HepG2 (cell line): ENCODE measurements around the gene DNPH1. TPM values are rescaled to one million over a fixed set of nuclear protein-coding genes. Genes with fewer than 3 reads are reported as not detected.

Experiments used
- ATAC-seq: fragments of 200-7000 bp; cut with Tn5 transposase; 3 replicates; pipeline ENCODE4 v1.9.1; 2020; ENCODE audit warnings: mild to moderate bottlenecking, moderate library complexity
- BruUV-seq: library from RNA; stranded (reverse); fragments of 400-500 nt; replicated peaks from 2 replicates; lab custom pipeline; 2021; lab: Mats Ljungman, UMichigan
- CTCF ChIA-PET: fragments of 300-600 bp; formaldehyde crosslinking; extraction: SDS; loops from one replicate; lab custom pipeline; 2021; ENCODE audit warnings: low total read pairs, inconsistent platforms, low intra/inter-chr PET ratio; lab: Yijun Ruan, JAX
- POLR2A ChIA-PET: fragments of 350-600 bp; sonication (Branson Sonifier 250); formaldehyde crosslinking; loops from one replicate; lab custom pipeline; 2020; ENCODE audit warnings: antibody characterized with exemption, inconsistent platforms; lab: Yijun Ruan, JAX
- DNase-seq: peaks from one replicate; pipeline ENCODE4 v3.0.0-alpha.2; 2015; ENCODE audit warnings: low spot score
- FAIRE-seq: peaks from 3 replicates; lab custom pipeline; 2011; peaks lifted over from hg19 to GRCh38; lab: Jason Lieb, UNC
- H2AFZ ChIP-seq: one replicate; pipeline ENCODE4 v1.6.1; 2011; ENCODE audit warnings: low read length, inconsistent platforms
- H3K27ac ChIP-seq: fragments of 300-600 bp; 3 replicates; pipeline ENCODE4 v1.8.0; 2011; ENCODE audit warnings: mixed run types, mild to moderate bottlenecking, mixed read lengths, low read length, inconsistent platforms; ENCODE audit not compliant: insufficient read depth; ENCODE audit errors: extremely low read length
- H3K27me3 ChIP-seq, 2 experiments: fragments of 200-600 bp in 1 of 2; 2 replicates in 1 of 2; 3 replicates in 1 of 2; pipeline versions ENCODE4 v1.6.0 to v1.8.0; 2011; ENCODE audit warnings: low read length in 2 of 2, mild to moderate bottlenecking in 2 of 2, moderate library complexity in 2 of 2, inconsistent platforms in 1 of 2; ENCODE audit not compliant: insufficient read depth in 2 of 2, control insufficient read depth in 1 of 2
- H3K36me3 ChIP-seq, 2 experiments: fragments of 200-600 bp in 1 of 2; replicated peaks in 1 of 2; 2 replicates in 1 of 2; 3 replicates in 1 of 2; pipeline versions ENCODE4 v1.5.1 to v1.8.0; 2011; ENCODE audit warnings: low read length in 2 of 2, inconsistent platforms in 1 of 2; ENCODE audit not compliant: insufficient read depth in 2 of 2, control insufficient read depth in 1 of 2
- H3K4me1 ChIP-seq: 2 replicates; pipeline ENCODE4 v1.5.1; 2012; ENCODE audit warnings: low read length, inconsistent platforms; ENCODE audit not compliant: insufficient read depth
- H3K4me2 ChIP-seq: 2 replicates; pipeline ENCODE4 v1.6.0; 2011; ENCODE audit warnings: low read depth, low read length, inconsistent platforms
- H3K4me3 ChIP-seq, 3 experiments: fragments of 200-600 bp in 1 of 3; sonication (generic), shearing (Covaris generic) in 1 of 3; replicated peaks in 1 of 3; 2 replicates each; pipeline ENCODE4 v1.5.1; 2011 to 2016; ENCODE audit warnings: low read length in 3 of 3, inconsistent platforms in 2 of 3, low read depth in 2 of 3, mild to moderate bottlenecking in 2 of 3, control low read depth in 1 of 3, mixed read lengths in 1 of 3; ENCODE audit not compliant: insufficient read depth in 1 of 3
- H3K79me2 ChIP-seq: one replicate; pipeline ENCODE4 v1.6.1; 2011; ENCODE audit warnings: low read length, inconsistent platforms; ENCODE audit not compliant: insufficient read depth
- H3K9ac ChIP-seq: 2 replicates; pipeline ENCODE4 v1.6.0; 2011; ENCODE audit warnings: mild to moderate bottlenecking, low read depth, low read length, inconsistent platforms; ENCODE audit not compliant: insufficient read depth
- H3K9me3 ChIP-seq: 2 replicates; pipeline ENCODE4 v1.5.1; 2012; ENCODE audit warnings: mild to moderate bottlenecking, low read length
- H4K20me1 ChIP-seq: 2 replicates; pipeline ENCODE4 v1.6.0; 2011; ENCODE audit warnings: inconsistent platforms, mild to moderate bottlenecking, low read length, moderate library complexity; ENCODE audit not compliant: insufficient read depth
- CENPT ChIP-seq: sonication (generic); formaldehyde crosslinking; IDR thresholded peaks from 2 replicates; pipeline ENCODE4 v1.8.0; 2022; ENCODE audit warnings: low read depth, mild to moderate bottlenecking, moderate library complexity, missing genetic modification reagents
- HMGXB3 ChIP-seq: sonication (generic); formaldehyde crosslinking; IDR thresholded peaks from 2 replicates; pipeline ENCODE4 v1.4.0; 2020; ENCODE audit warnings: missing genetic modification reagents, borderline replicate concordance
- HOMEZ ChIP-seq: IDR thresholded peaks from 2 replicates; pipeline ENCODE4 v1.6.1; 2016; ENCODE audit warnings: low read depth
- JUNB ChIP-seq: sonication (generic); formaldehyde crosslinking; IDR thresholded peaks from 2 replicates; pipeline ENCODE4 v1.8.0; 2022; ENCODE audit warnings: missing genetic modification reagents, mild to moderate bottlenecking, borderline replicate concordance
- MXI1 ChIP-seq: IDR thresholded peaks from 3 replicates; pipeline ENCODE4 v1.6.1; 2012; ENCODE audit warnings: low read depth, low read length, inconsistent platforms, borderline replicate concordance
- RCOR2 ChIP-seq: IDR thresholded peaks from 2 replicates; pipeline ENCODE4 v1.6.1; 2016; ENCODE audit warnings: missing biosample characterization, missing genetic modification reagents
- SOX13 ChIP-seq, 3 experiments: fragments of 450-650 bp in 1 of 3; sonication (generic) in 1 of 3; formaldehyde crosslinking in 1 of 3; IDR thresholded peaks in 2 of 3; conservative IDR thresholded peaks in 1 of 3; 2 replicates each; pipeline versions ENCODE4 v1.5.0 to v1.6.1; 2016 to 2020; ENCODE audit warnings: antibody characterized with exemption in 1 of 3, mild to moderate bottlenecking in 1 of 3, missing compliant biosample characterization in 1 of 3, missing genetic modification reagents in 1 of 3, moderate library complexity in 1 of 3
- TOPORS ChIP-seq: sonication (generic); formaldehyde crosslinking; IDR thresholded peaks from 2 replicates; pipeline ENCODE4 v1.8.0; 2023; ENCODE audit warnings: mild to moderate bottlenecking, missing genetic modification reagents
- ZBTB20 ChIP-seq: sonication (generic); formaldehyde crosslinking; IDR thresholded peaks from 2 replicates; pipeline ENCODE4 v1.8.1; 2023; ENCODE audit warnings: missing genetic modification reagents, low read depth, mild to moderate bottlenecking, borderline replicate concordance
- ZNF143 ChIP-seq: sonication (generic); formaldehyde crosslinking; IDR thresholded peaks from 2 replicates; pipeline ENCODE4 v1.4.0; 2020; ENCODE audit warnings: missing genetic modification reagents
- ZNF367 ChIP-seq: sonication (generic); formaldehyde crosslinking; IDR thresholded peaks from 2 replicates; pipeline ENCODE4 v1.4.0; 2020; ENCODE audit warnings: missing genetic modification reagents, borderline replicate concordance
- ZNF446 ChIP-seq: sonication (generic); formaldehyde crosslinking; IDR thresholded peaks from 2 replicates; pipeline ENCODE4 v1.5.0; 2020; ENCODE audit warnings: mild to moderate bottlenecking, missing genetic modification reagents
- ZNF543 ChIP-seq: sonication (generic); formaldehyde crosslinking; IDR thresholded peaks from 2 replicates; pipeline ENCODE4 v1.4.0; 2020; ENCODE audit warnings: mild to moderate bottlenecking, missing genetic modification reagents
- ZNF781 ChIP-seq: sonication (generic); formaldehyde crosslinking; IDR thresholded peaks from 2 replicates; pipeline ENCODE4 v1.5.1; 2020; ENCODE audit warnings: borderline replicate concordance, mild to moderate bottlenecking, missing genetic modification reagents; ENCODE audit errors: not compliant biosample characterization
- WGBS: methylation state at CpG from one replicate; pipeline ENCODE4 v1.1.6; 2017; ENCODE audit warnings: low lambda C conversion rate; 5-methylcytosine and 5-hydroxymethylcytosine counted together
- in situ Hi-C: cut with HindIII; loops from 2 replicates; pipeline ENCODE4 v1.10.0; 2017; ENCODE audit warnings: low pct_unique_long_range_greater_than_20kb; ENCODE audit not compliant: extremely low pct_ligation_motif_present
- intact Hi-C: fragments of 100-400 bp; cut with micrococcal nuclease; formaldehyde crosslinking; loops from one replicate; pipeline ENCODE4 v1.10.0; 2022; ENCODE audit not compliant: unreplicated experiment
- polyA plus RNA-seq, 8 experiments: library from polyadenylated mRNA; depleted of rRNA in 3 of 8; stranded (reverse) in 7 of 8; unstranded in 1 of 8; fragments of >200 nt; fragmentation: Illumina TruSeq in 4 of 8; extraction: Trizol in 4 of 8; gene quantifications; 2 replicates each; pipeline versions ENCODE4 v1.2.1 to v1.2.3, GENCODE V29; 2011 to 2016; ENCODE audit warnings: low read depth in 4 of 8, missing spikeins in 1 of 8, mixed read lengths in 1 of 8; ENCODE audit not compliant: insufficient read depth in 1 of 8
- total RNA-seq, 5 experiments: library from RNA; depleted of rRNA; stranded (reverse); fragments of >200 nt; fragmentation: Illumina TruSeq; extraction: Trizol; gene quantifications; 2 replicates each; pipeline ENCODE4 v1.2.3, GENCODE V29; 2016; ENCODE audit warnings: low read depth in 1 of 5
- TF ChIP-seq, protein P1 (sequence below): IDR thresholded peaks from 2 replicates; pipeline ENCODE4 v1.6.1; 2012; ENCODE audit warnings: low read depth, low read length, improper control_type of control experiment
- TF ChIP-seq, protein P2 (sequence below): IDR thresholded peaks from 2 replicates; pipeline ENCODE4 v1.6.1; 2018; ENCODE audit warnings: missing genetic modification reagents

DNPH1 gene
- total and polyA plus RNA-seq, 2 of the 13 experiments (the other 11 are each of a cell fraction or from before 2014, with no cell fraction given), result 56.5 to 75.1 TPM

GRCh38 chr6:43187821-43188220 lies 41.5 kb downstream of the DNPH1 start:
- Histone ChIP-seq H3K4me2 (no peak overlapping the region), H3K9ac (no peak overlapping the region), H2AFZ (no peak overlapping the region), H3K27me3 (no peaks in the 10 kb centered on the region), H3K4me1 (peaks cover 14% of the 10 kb centered on the region), H4K20me1 (no peaks in the 10 kb centered on the region), H3K79me2 (no peaks in the 10 kb centered on the region), H3K36me3 (peaks cover 6 to 7% of the 10 kb centered on the region in 2 experiments; a peak in 3 of 5 replicates), H3K4me3 (no peak overlapping the region), H3K9me3 (no peaks in the 10 kb centered on the region), H3K27ac (no peak overlapping the region)
- POLR2A ChIA-PET, result no interaction called here
- in situ Hi-C loops (no loop called here), intact Hi-C loops (no loop called here)
- CTCF ChIA-PET, result no interaction called here
- FAIRE-seq (no peak), ATAC-seq (no peak), DNase-seq (no peak)
- no TSS peak for BruUV-seq
- WGBS, result 89% methylated on average over 7 of the region's 7 CpGs
- TF ChIP-seq JUNB (CRISPR knock-in tag) (no peak), HMGXB3 (CRISPR knock-in tag) (no peak), SOX13 (IDR thresholded peaks at IDR 0.05) (no peak), SOX13 (CRISPR knock-in tag; conservative IDR thresholded peaks at IDR 0.05 in 1 of 2, IDR thresholded peaks at IDR 0.05 in 1 of 2) (no peak), ZNF543 (no peak), ZNF367 (CRISPR knock-in tag) (no peak), ZNF781 (CRISPR knock-in tag) (no peak), MXI1 (no peak), ZBTB20 (CRISPR knock-in tag) (no peak), CENPT (no peak), ZNF446 (CRISPR knock-in tag) (no peak), RCOR2 (CRISPR knock-in tag) (no peak), TOPORS (CRISPR knock-in tag) (no peak), HOMEZ (CRISPR knock-in tag) (no peak), ZNF143 (CRISPR knock-in tag) (no peak)
- TF ChIP-seq, protein P1, sequence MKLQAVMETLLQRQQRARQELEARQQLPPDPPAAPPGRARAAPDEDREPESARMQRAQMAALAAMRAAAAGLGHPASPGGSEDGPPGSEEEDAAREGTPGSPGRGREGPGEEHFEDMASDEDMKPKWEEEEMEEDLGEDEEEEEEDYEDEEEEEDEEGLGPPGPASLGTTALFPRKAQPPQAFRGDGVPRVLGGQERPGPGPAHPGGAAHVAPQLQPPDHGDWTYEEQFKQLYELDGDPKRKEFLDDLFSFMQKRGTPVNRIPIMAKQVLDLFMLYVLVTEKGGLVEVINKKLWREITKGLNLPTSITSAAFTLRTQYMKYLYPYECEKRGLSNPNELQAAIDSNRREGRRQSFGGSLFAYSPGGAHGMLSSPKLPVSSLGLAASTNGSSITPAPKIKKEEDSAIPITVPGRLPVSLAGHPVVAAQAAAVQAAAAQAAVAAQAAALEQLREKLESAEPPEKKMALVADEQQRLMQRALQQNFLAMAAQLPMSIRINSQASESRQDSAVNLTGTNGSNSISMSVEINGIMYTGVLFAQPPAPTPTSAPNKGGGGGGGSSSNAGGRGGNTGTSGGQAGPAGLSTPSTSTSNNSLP, result no peak
- TF ChIP-seq, protein P2, sequence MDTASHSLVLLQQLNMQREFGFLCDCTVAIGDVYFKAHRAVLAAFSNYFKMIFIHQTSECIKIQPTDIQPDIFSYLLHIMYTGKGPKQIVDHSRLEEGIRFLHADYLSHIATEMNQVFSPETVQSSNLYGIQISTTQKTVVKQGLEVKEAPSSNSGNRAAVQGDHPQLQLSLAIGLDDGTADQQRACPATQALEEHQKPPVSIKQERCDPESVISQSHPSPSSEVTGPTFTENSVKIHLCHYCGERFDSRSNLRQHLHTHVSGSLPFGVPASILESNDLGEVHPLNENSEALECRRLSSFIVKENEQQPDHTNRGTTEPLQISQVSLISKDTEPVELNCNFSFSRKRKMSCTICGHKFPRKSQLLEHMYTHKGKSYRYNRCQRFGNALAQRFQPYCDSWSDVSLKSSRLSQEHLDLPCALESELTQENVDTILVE (CRISPR knock-in tag), result no peak
